ENCODE results near the gene TCP10L.
"Not testable (repeated sequence)": the region's sequence is repeated elsewhere in the genome, so short reads cannot be mapped to it uniquely, and the experiment has no call there.

TCP10L gene

GRCh38 chr21:32585042-32585710 is at the start of gene TCP10L:
Gene TCP10L, minus strand, starts transcription at chr21:32585523. Its CDS starts 1,219 bp downstream, at chr21:32584304.
- DNase-seq, result no peak

- no peak for DNase-seq
Observed at GRCh38 chr21:32626621-32627196, 41.4 kb upstream of the TCP10L start.

GRCh38 chr21:32618218-32618617 is 32.9 kb upstream of the TCP10L start:
- not testable (repeated sequence) for DNase-seq

- DNase-seq, result no peak
Observed at GRCh38 chr21:32613436-32614043, 28.2 kb upstream of the TCP10L start.

GRCh38 chr21:32612999-32613337 is 27.6 kb upstream of the TCP10L start:
- DNase-seq, result no peak

GRCh38 chr21:32612075-32612998 is 27.0 kb upstream of the TCP10L start, which contains the start of gene CFAP298:
Gene CFAP298, minus strand, starts transcription at chr21:32612377. Its CDS starts 134 bp downstream, at chr21:32612243.
- DNase-seq, result peak; percentile 85

GRCh38 chr21:32611471-32611997 is 26.2 kb upstream of the TCP10L start:
- DNase-seq, result peak; percentile 32

- not testable (repeated sequence) for DNase-seq
Observed at GRCh38 chr21:32610940-32611339, 25.6 kb upstream of the TCP10L start.

- no peak for DNase-seq
Observed at GRCh38 chr21:32608851-32609250, 23.5 kb upstream of the TCP10L start.

GRCh38 chr21:32605469-32605868 is 20.1 kb upstream of the TCP10L start:
- DNase-seq, result no peak

- no peak for DNase-seq
Observed at GRCh38 chr21:32604464-32604863, 19.1 kb upstream of the TCP10L start.

- no peak for DNase-seq
Observed at GRCh38 chr21:32603131-32603530, 17.8 kb upstream of the TCP10L start.

GRCh38 chr21:32602099-32602498 is 16.8 kb upstream of the TCP10L start:
- DNase-seq, result no peak

GRCh38 chr21:32599526-32599925 is 14.2 kb upstream of the TCP10L start:
- DNase-seq, result no peak

GRCh38 chr21:32599091-32599490 is 13.8 kb upstream of the TCP10L start:
- DNase-seq, result no peak

- no peak for DNase-seq
Observed at GRCh38 chr21:32597205-32597604, 11.9 kb upstream of the TCP10L start.

GRCh38 chr21:32595431-32595830 is 10.1 kb upstream of the TCP10L start:
- no peak for DNase-seq

- no peak for DNase-seq
Observed at GRCh38 chr21:32593690-32594089, 8.4 kb upstream of the TCP10L start.

- no peak for DNase-seq
Observed at GRCh38 chr21:32592929-32593502, 7.7 kb upstream of the TCP10L start.

- no peak for DNase-seq
Observed at GRCh38 chr21:32590130-32590529, 4.8 kb upstream of the TCP10L start.

- DNase-seq, result no peak
Observed at GRCh38 chr21:32587651-32588050, 2.3 kb upstream of the TCP10L start.

GRCh38 chr21:32587120-32587519 is 1.8 kb upstream of the TCP10L start:
- DNase-seq, result no peak

GRCh38 chr21:32585970-32586369 is 647 bp upstream of the TCP10L start:
- DNase-seq, result no peak

Data from GF-D8 (cell line).